Nephron (organoid): ENCODE data around the gene KIAA0319L.

Experiments used
- H3K27ac Mint-ChIP-seq, 3 experiments: 2 replicates each; pipeline ENCODE4 v1.8.0; 2020; ENCODE audit warnings: mixed read lengths in 3 of 3, mild to moderate bottlenecking in 2 of 3, moderate library complexity in 1 of 3
- H3K27me3 Mint-ChIP-seq: 2 replicates; pipeline ENCODE4 v1.8.0; 2021; ENCODE audit warnings: low read depth, mild to moderate bottlenecking, moderate library complexity, mixed read lengths
- H3K36me3 Mint-ChIP-seq: 2 replicates; pipeline ENCODE4 v1.8.0; 2020; ENCODE audit warnings: low read depth, mixed read lengths
- H3K4me1 Mint-ChIP-seq: 2 replicates; pipeline ENCODE4 v1.8.0; 2020; ENCODE audit warnings: mixed read lengths
- H3K4me3 Mint-ChIP-seq, 3 experiments: 2 replicates each; pipeline ENCODE4 v1.8.0; 2020; ENCODE audit warnings: mild to moderate bottlenecking in 3 of 3, mixed read lengths in 3 of 3, moderate library complexity in 2 of 3
- H3K9me3 Mint-ChIP-seq: 2 replicates; pipeline ENCODE4 v1.8.0; 2020; ENCODE audit warnings: mixed read lengths
- CTCF ChIP-seq, 3 experiments: fragments of 200-600 bp; sonication (generic); IDR thresholded peaks; one replicate each; pipeline ENCODE4 v1.5.0; 2021; ENCODE audit warnings: antibody characterized with exemption in 3 of 3; ENCODE audit not compliant: unreplicated experiment in 3 of 3

The KIAA0319L gene

GRCh38 chr1:35572296-35572695, 15.1 kb upstream of the KIAA0319L start:
- Mint-ChIP-seq H3K27me3 (peaks cover 86% of the 10 kb centered on the region), H3K9me3 (no peaks in the 10 kb centered on the region), H3K36me3 (no peaks in the 10 kb centered on the region), H3K4me1 (peaks cover 26% of the 10 kb centered on the region), H3K27ac (no peak overlapping the region), H3K4me3 (peak overlapping the region in 1 of 3 experiments; percentile 66)
- no peak for TF ChIP-seq CTCF (IDR thresholded peaks at IDR 0.05; ENCODE audit: unreplicated experiment in 3 of 3)

- Mint-ChIP-seq H3K4me3 (peak overlapping the region in 1 of 3 experiments; percentile 41), H3K36me3 (no peaks in the 10 kb centered on the region), H3K4me1 (peaks cover 35% of the 10 kb centered on the region), H3K9me3 (no peaks in the 10 kb centered on the region), H3K27me3 (peaks cover 76% of the 10 kb centered on the region), H3K27ac (no peak overlapping the region)
- TF ChIP-seq CTCF (IDR thresholded peaks at IDR 0.05; ENCODE audit: unreplicated experiment in 3 of 3): no peak
These were observed 14.1 kb upstream of the KIAA0319L start for GRCh38 chr1:35571263-35571662.

- peak overlapping the region in 1 of 3 experiments; percentile 41 for H3K4me3 Mint-ChIP-seq
- TF ChIP-seq CTCF (IDR thresholded peaks at IDR 0.05; ENCODE audit: unreplicated experiment in 3 of 3): no peak
- no peak overlapping the region for H3K27ac Mint-ChIP-seq
- H3K27me3 Mint-ChIP-seq: peaks cover 70% of the 10 kb centered on the region
- H3K36me3 Mint-ChIP-seq: no peaks in the 10 kb centered on the region
- peaks cover 33% of the 10 kb centered on the region for H3K4me1 Mint-ChIP-seq
- H3K9me3 Mint-ChIP-seq: no peaks in the 10 kb centered on the region
These were observed 13.5 kb upstream of the KIAA0319L start for GRCh38 chr1:35570589-35571137.

- H3K27me3 Mint-ChIP-seq: peaks cover 63% of the 10 kb centered on the region
- peaks cover under 1% of the 10 kb centered on the region for H3K36me3 Mint-ChIP-seq
- H3K27ac Mint-ChIP-seq: no peak overlapping the region
- H3K4me1 Mint-ChIP-seq: peaks cover 27% of the 10 kb centered on the region
- no peak for TF ChIP-seq CTCF (IDR thresholded peaks at IDR 0.05; ENCODE audit: unreplicated experiment in 3 of 3)
- H3K9me3 Mint-ChIP-seq: no peaks in the 10 kb centered on the region
- no peak overlapping the region for H3K4me3 Mint-ChIP-seq
These were observed 12.7 kb upstream of the KIAA0319L start for GRCh38 chr1:35569936-35570335.

GRCh38 chr1:35568975-35569395, 11.8 kb upstream of the KIAA0319L start:
- peaks cover 10% of the 10 kb centered on the region for H3K36me3 Mint-ChIP-seq
- H3K4me1 Mint-ChIP-seq: peaks cover 27% of the 10 kb centered on the region
- no peak overlapping the region for H3K27ac Mint-ChIP-seq
- H3K27me3 Mint-ChIP-seq: peaks cover 55% of the 10 kb centered on the region
- no peaks in the 10 kb centered on the region for H3K9me3 Mint-ChIP-seq
- peak; percentile 82 to 89 (median 89) for TF ChIP-seq CTCF (IDR thresholded peaks at IDR 0.05; ENCODE audit: unreplicated experiment in 3 of 3)
- H3K4me3 Mint-ChIP-seq: no peak overlapping the region

- H3K27ac Mint-ChIP-seq: no peak overlapping the region
- no peaks in the 10 kb centered on the region for H3K9me3 Mint-ChIP-seq
- no peak overlapping the region for H3K4me3 Mint-ChIP-seq
- no peak for TF ChIP-seq CTCF (IDR thresholded peaks at IDR 0.05; ENCODE audit: unreplicated experiment in 3 of 3)
- H3K36me3 Mint-ChIP-seq: peaks cover 10% of the 10 kb centered on the region
- peaks cover 48% of the 10 kb centered on the region for H3K27me3 Mint-ChIP-seq
- peaks cover 27% of the 10 kb centered on the region for H3K4me1 Mint-ChIP-seq
These were observed 10.8 kb upstream of the KIAA0319L start for GRCh38 chr1:35567947-35568558.
